ENCODE data around the gene OPRL1.
A peak's percentile ranks its signal among the peaks of the same experiment; 100 is the strongest.

Gene OPRL1

GRCh38 chr20:64072498-64073063 lies 7.3 kb upstream of the OPRL1 start:
- DNase-seq, result no peak

- DNase-seq, result no peak
Measured at GRCh38 chr20:64073476-64074183, 6.3 kb upstream of the OPRL1 start.

GRCh38 chr20:64074184-64074789 lies 5.6 kb upstream of the OPRL1 start:
- no peak for DNase-seq

GRCh38 chr20:64074963-64075362 lies 4.9 kb upstream of the OPRL1 start:
- DNase-seq, result no peak

- DNase-seq, result no peak
Measured at GRCh38 chr20:64075556-64075955, 4.3 kb upstream of the OPRL1 start.

GRCh38 chr20:64076061-64076997 lies 3.6 kb upstream of the OPRL1 start:
- no peak for DNase-seq

GRCh38 chr20:64077094-64077493 lies 2.8 kb upstream of the OPRL1 start:
- DNase-seq, result peak; percentile 38 to 71 (median 55)

GRCh38 chr20:64077541-64077875 lies 2.4 kb upstream of the OPRL1 start:
- DNase-seq, result no peak

- DNase-seq, result peak in 1 of 3 donors; percentile 47
Measured at GRCh38 chr20:64077876-64078551, 1.9 kb upstream of the OPRL1 start.

- DNase-seq, result no peak
Measured at GRCh38 chr20:64078934-64079272, 979 bp upstream of the OPRL1 start.

- DNase-seq, result peak; percentile 89 to 96 (median 95)
Measured at GRCh38 chr20:64079273-64080012, 439 bp upstream of the OPRL1 start, which contains the start of gene RGS19. TSS of gene RGS19 (minus strand) at chr20:64079518. CDS start at chr20:64076886, 2,632 bp downstream.

- no peak for DNase-seq
Measured at GRCh38 chr20:64080813-64081623, 1.1 kb downstream of the OPRL1 start.

GRCh38 chr20:64081624-64081964 lies 1.7 kb downstream of the OPRL1 start:
- no peak for DNase-seq

- DNase-seq, result peak; percentile 41 to 61 (median 58)
Measured at GRCh38 chr20:64082126-64082731, 2.3 kb downstream of the OPRL1 start.

GRCh38 chr20:64082820-64083377 lies 3.0 kb downstream of the OPRL1 start:
- DNase-seq, result peak; percentile 44 to 60 (median 60)

GRCh38 chr20:64083378-64083803 lies 3.5 kb downstream of the OPRL1 start:
- peak; percentile 74 to 91 (median 82) for DNase-seq

GRCh38 chr20:64083804-64084684 lies 4.2 kb downstream of the OPRL1 start, which contains the start of gene LKAAEAR1:
TSS of gene LKAAEAR1 (minus strand) at chr20:64084398. CDS start at chr20:64084219, 179 bp downstream.
- peak in 1 of 3 donors; percentile 34 for DNase-seq

GRCh38 chr20:64084685-64085152 lies 4.8 kb downstream of the OPRL1 start:
- DNase-seq, result no peak

GRCh38 chr20:64086801-64087200 lies 6.9 kb downstream of the OPRL1 start:
- DNase-seq, result no peak

All from suppressor macrophage treated with lipopolysaccharide for 1 hour (primary cell).